Thoracic aorta (tissue), 2 donors: Measurements from ENCODE around the gene PDCD1LG2. TPM values are rescaled to one million over a fixed set of nuclear protein-coding genes. Genes with fewer than 3 reads are reported as not detected.
"Not testable (repeated sequence)": the region's sequence is repeated elsewhere in the genome, so short reads cannot be mapped to it uniquely, and the experiment has no call there.

Source experiments
- ATAC-seq: fragments of 150-250 bp; one replicate; pipeline ENCODE4 v1.8.0; 2017; ENCODE audit warnings: low read depth; ENCODE audit not compliant: insufficient number of reproducible peaks, low FRiP score
- DNase-seq: peaks from one replicate; pipeline ENCODE4 v3.0.0-alpha.2; 2020; ENCODE audit warnings: low spot score
- H3K27ac ChIP-seq, 2 donors: fragments of 200-600 bp; sonication (generic); 1 replicate in 1 of 2; 2 replicates in 1 of 2; pipeline ENCODE4 v1.5.1; 2016; ENCODE audit warnings: mild to moderate bottlenecking in 2 of 2, moderate library complexity in 2 of 2
- H3K27me3 ChIP-seq: fragments of 200-600 bp; sonication (generic); replicated peaks from 2 replicates; pipeline ENCODE4 v1.6.0; 2016; ENCODE audit warnings: mild to moderate bottlenecking; ENCODE audit not compliant: insufficient read depth
- H3K36me3 ChIP-seq: fragments of 200-600 bp; sonication (generic); one replicate; pipeline ENCODE4 v1.5.1; 2016
- H3K4me1 ChIP-seq, 2 donors: fragments of 200-600 bp; sonication (generic); 1 replicate in 1 of 2; 2 replicates in 1 of 2; pipeline versions ENCODE4 v1.5.1 to v1.6.0; 2016; ENCODE audit warnings: low read depth in 2 of 2, mild to moderate bottlenecking in 1 of 2; ENCODE audit not compliant: control insufficient read depth in 1 of 2
- H3K4me3 ChIP-seq: fragments of 200-600 bp; sonication (generic); 2 replicates; pipeline ENCODE4 v1.5.1; 2016; ENCODE audit warnings: mild to moderate bottlenecking
- H3K9me3 ChIP-seq: fragments of 200-600 bp; sonication (generic); 2 replicates; pipeline ENCODE4 v1.5.1; 2016
- CTCF ChIP-seq: fragments of 200-600 bp; sonication (generic); IDR thresholded peaks from one replicate; pipeline ENCODE4 v1.5.1; 2019; ENCODE audit warnings: antibody characterized with exemption
- total RNA-seq, 2 donors: library from RNA; depleted of rRNA; stranded (reverse); fragments of >200 nt; gene quantifications; one replicate each; pipeline versions ENCODE4 v1.1.0 to v1.2.3, GENCODE V29; 2016

Gene PDCD1LG2
- total RNA-seq, 2 donors from 2014 or later, result 1.1 to 4.5 TPM

GRCh38 chr9:5577225-5577624 lies 66.9 kb downstream of the PDCD1LG2 start:
- Histone ChIP-seq H3K27ac (no peak overlapping the region), H3K4me1 (peaks cover 8 to 19% of the 10 kb centered on the region in 2 donors), H3K9me3 (no peaks in the 10 kb centered on the region), H3K27me3 (no peaks in the 10 kb centered on the region), H3K4me3 (no peak overlapping the region), H3K36me3 (no peaks in the 10 kb centered on the region)
- ATAC-seq (no peak), DNase-seq (no peak)
- TF ChIP-seq CTCF, result no peak

- Histone ChIP-seq H3K4me3 (no peak overlapping the region), H3K27me3 (no peaks in the 10 kb centered on the region), H3K9me3 (no peaks in the 10 kb centered on the region), H3K27ac (peak overlapping the region in 1 of 2 donors; percentile 42), H3K36me3 (no peaks in the 10 kb centered on the region), H3K4me1 (peaks cover 8 to 28% of the 10 kb centered on the region in 2 donors)
- DNase-seq (no peak), ATAC-seq (no peak)
- no peak for TF ChIP-seq CTCF
These were observed 67.8 kb downstream of the PDCD1LG2 start for GRCh38 chr9:5578018-5578697.

- no peaks in the 10 kb centered on the region for H3K9me3 ChIP-seq
- no peak for TF ChIP-seq CTCF
- no peaks in the 10 kb centered on the region for H3K27me3 ChIP-seq
- H3K27ac ChIP-seq, result peak overlapping the region in 1 of 2 donors; percentile 42
- H3K4me3 ChIP-seq, result no peak overlapping the region
- H3K4me1 ChIP-seq, result peaks cover 8 to 31% of the 10 kb centered on the region in 2 donors
- ATAC-seq (no peak), DNase-seq (no peak)
- H3K36me3 ChIP-seq, result no peaks in the 10 kb centered on the region
These were observed 68.4 kb downstream of the PDCD1LG2 start for GRCh38 chr9:5578698-5579085.

- no peak for TF ChIP-seq CTCF
- ATAC-seq, result no peak
- H3K9me3 ChIP-seq, result no peaks in the 10 kb centered on the region
- H3K36me3 ChIP-seq, result no peaks in the 10 kb centered on the region
- H3K27ac ChIP-seq, result no peak overlapping the region
- H3K27me3 ChIP-seq, result no peaks in the 10 kb centered on the region
- DNase-seq, result no peak
- no peak overlapping the region for H3K4me3 ChIP-seq
- peaks cover 8 to 31% of the 10 kb centered on the region in 2 donors for H3K4me1 ChIP-seq
These were observed 69.5 kb downstream of the PDCD1LG2 start for GRCh38 chr9:5579881-5580280.

GRCh38 chr9:5580650-5581049 lies 70.3 kb downstream of the PDCD1LG2 start:
- Histone ChIP-seq H3K4me3 (no peak overlapping the region), H3K36me3 (no peaks in the 10 kb centered on the region), H3K27ac (no peak overlapping the region), H3K27me3 (no peaks in the 10 kb centered on the region), H3K9me3 (no peaks in the 10 kb centered on the region), H3K4me1 (peaks cover 8 to 31% of the 10 kb centered on the region in 2 donors)
- ATAC-seq (no peak), DNase-seq (no peak)
- TF ChIP-seq CTCF, result no peak

GRCh38 chr9:5581706-5582105 lies 71.4 kb downstream of the PDCD1LG2 start:
- H3K4me1 ChIP-seq, result peaks cover 8 to 31% of the 10 kb centered on the region in 2 donors
- ATAC-seq, H3K4me3 ChIP-seq: not testable (repeated sequence)

More at GRCh38 chr9:5581706-5582105, 71.4 kb downstream of the PDCD1LG2 start:
- H3K36me3 ChIP-seq, H3K27ac ChIP-seq, H3K27me3 ChIP-seq, H3K9me3 ChIP-seq, DNase-seq: not testable (repeated sequence)
